ENCODE measurements around the gene PUM1.

- TF ChIP-seq CTCF (conservative IDR thresholded peaks at IDR 0.05) (no peak), ZFX (IDR thresholded peaks at IDR 0.05) (no peak)
Measured at GRCh38 chr1:30927448-30927847, 138.1 kb downstream of the PUM1 start.
